Measurements from ENCODE around the gene NENF. TPM values are rescaled to one million over a fixed set of nuclear protein-coding genes. Genes with fewer than 3 reads are reported as not detected.

Gene NENF
- total RNA-seq: 27.2 and 34.8 TPM in 2 replicates

DNA sequence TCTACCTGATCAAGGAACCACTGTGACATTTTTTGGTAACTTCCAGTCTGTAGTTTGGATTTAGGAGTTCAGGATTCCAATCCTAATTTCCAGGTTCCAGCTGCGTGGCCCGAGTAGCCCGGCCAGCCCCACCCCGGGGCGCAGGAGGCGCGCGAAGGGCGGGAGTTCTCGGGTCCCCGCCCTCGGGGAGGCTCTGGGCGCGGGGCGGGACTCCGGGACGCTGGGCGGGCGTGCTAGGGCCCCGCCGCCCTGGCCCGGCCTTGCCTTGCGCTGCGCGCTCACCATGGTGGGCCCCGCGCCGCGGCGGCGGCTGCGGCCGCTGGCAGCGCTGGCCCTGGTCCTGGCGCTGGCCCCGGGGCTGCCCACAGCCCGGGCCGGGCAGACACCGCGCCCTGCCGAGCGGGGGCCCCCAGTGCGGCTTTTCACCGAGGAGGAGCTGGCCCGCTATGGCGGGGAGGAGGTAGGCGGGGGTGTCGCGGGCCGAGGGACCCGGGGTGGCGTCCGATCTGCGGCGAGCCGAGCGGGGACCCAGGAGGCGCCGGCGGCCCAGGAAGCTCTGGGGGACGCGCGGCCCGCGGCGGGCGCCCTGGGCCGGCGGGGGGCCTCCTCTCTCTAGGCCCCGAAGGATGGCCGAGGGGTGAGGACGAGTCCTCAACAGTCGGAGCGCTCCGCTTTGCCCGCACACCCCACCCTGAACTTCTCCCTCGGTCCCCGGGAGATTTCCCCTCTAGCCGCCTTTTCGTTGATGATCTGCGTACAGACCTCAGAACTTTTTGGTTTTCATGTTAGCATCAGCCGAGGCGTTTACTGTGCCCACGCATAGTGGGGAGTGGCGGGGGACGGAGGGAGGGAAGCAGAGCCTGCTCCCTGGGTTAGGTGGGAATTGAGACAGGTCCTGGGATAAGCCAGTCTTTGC, at the start of gene NENF:
Gene NENF, plus strand, starts transcription at position 260 of the 916 bp plus-strand sequence. Its CDS starts 24 bp downstream, at position 284.

DNA sequence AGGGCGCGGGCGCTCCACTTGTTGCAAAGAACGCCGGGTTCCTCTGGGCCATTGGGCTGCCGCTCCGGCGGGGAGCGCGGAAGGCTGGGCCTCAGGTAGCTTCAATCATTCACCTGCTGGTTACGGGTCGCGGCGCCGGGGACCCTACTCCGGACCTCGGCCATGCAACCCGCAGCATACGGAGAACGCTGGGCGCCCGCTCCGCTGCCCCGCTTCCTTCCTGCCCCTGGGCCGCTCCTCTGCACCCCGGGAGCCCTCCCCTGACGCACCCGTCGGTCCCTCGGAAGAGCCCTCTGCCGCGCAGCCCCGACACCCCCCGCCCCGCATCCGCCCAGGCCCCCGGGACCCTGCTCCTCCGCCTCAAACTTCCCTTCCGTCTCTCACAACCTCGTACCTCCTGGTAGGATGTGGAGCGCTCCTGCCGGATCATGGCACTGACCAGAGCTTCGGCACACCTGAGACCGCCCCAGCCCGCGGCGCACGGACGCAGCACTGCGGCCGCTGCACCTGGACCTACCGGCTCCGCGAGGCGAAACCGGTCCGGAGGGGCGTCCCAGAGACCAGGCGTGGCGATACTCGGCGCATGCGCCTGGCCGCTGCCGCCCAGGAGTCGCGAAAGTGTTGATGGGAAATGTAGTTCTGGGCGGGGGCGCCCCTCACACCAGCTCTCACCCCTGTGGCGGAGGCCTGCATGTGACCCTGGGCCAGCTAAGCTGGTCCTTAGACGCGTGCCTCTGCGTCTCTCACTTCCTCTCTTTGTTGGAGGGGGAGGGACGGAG, 18.2 kb upstream of the NENF start, which contains the start of gene PACC1:
Gene PACC1, minus strand, starts transcription at position 559 of the 779 bp plus-strand sequence. Its CDS starts 129 bp downstream, at position 430.

Other genes with a start within 250 kb of the NENF start
- gene PPP2R5A, start 147.5 kb upstream of the NENF start, total RNA-seq: 29.6 and 37.6 TPM in 2 replicates
- gene PACC1, start 18.0 kb upstream of the NENF start, total RNA-seq: 8.8 and 9.8 TPM in 2 replicates
- 17.4 and 19.7 TPM in 2 replicates for gene ATF3, start 175.8 kb downstream of the NENF start, total RNA-seq